Neural cell (in vitro differentiated cells): ENCODE data around the gene RNF182.

ENCODE experiments used
- EP300 ChIP-seq: fragments of 450-650 bp; conservative IDR thresholded peaks from 2 replicates; pipeline ENCODE4 v1.6.1; 2014; ENCODE audit warnings: antibody characterized with exemption, mild to moderate bottlenecking, moderate library complexity; ENCODE audit not compliant: poor library complexity, severe bottlenecking
- EZH2 ChIP-seq: fragments of 200-600, 300-800 bp; shearing (Covaris generic), sonication (generic); IDR thresholded peaks from 2 replicates; pipeline ENCODE4 v1.6.1; 2014; ENCODE audit warnings: antibody characterized with exemption, low read length, borderline replicate concordance, mild to moderate bottlenecking; ENCODE audit not compliant: insufficient read depth, poor library complexity, severe bottlenecking
- MXI1 ChIP-seq: fragments of 450-650 bp; conservative IDR thresholded peaks from 2 replicates; pipeline ENCODE4 v1.6.1; 2014; ENCODE audit warnings: antibody characterized with exemption, mild to moderate bottlenecking; ENCODE audit not compliant: poor library complexity, severe bottlenecking
- POLR2AphosphoS5 ChIP-seq: IDR thresholded peaks from 2 replicates; pipeline ENCODE4 v1.6.1; 2012
- RAD21 ChIP-seq: fragments of 450-650 bp; conservative IDR thresholded peaks from 2 replicates; pipeline ENCODE4 v1.6.1; 2014; ENCODE audit warnings: antibody characterized with exemption, mild to moderate bottlenecking, moderate library complexity
- SMC3 ChIP-seq: fragments of 450-650 bp; conservative IDR thresholded peaks from 2 replicates; pipeline ENCODE4 v1.6.1; 2014; ENCODE audit warnings: antibody characterized with exemption, mild to moderate bottlenecking, moderate library complexity; ENCODE audit not compliant: poor library complexity
- TAF1 ChIP-seq: IDR thresholded peaks from 2 replicates; pipeline ENCODE4 v1.6.1; 2012; ENCODE audit warnings: low read depth
- TF ChIP-seq, protein P1 (sequence below): fragments of 450-650 bp; IDR thresholded peaks from 2 replicates; pipeline ENCODE4 v1.5.1; 2014; ENCODE audit warnings: antibody characterized with exemption, mild to moderate bottlenecking, moderate library complexity; ENCODE audit not compliant: poor library complexity, severe bottlenecking
- TF ChIP-seq, protein P2 (sequence below): IDR thresholded peaks from 2 replicates; pipeline ENCODE4 v1.6.1; 2012; ENCODE audit warnings: borderline replicate concordance

DNA sequence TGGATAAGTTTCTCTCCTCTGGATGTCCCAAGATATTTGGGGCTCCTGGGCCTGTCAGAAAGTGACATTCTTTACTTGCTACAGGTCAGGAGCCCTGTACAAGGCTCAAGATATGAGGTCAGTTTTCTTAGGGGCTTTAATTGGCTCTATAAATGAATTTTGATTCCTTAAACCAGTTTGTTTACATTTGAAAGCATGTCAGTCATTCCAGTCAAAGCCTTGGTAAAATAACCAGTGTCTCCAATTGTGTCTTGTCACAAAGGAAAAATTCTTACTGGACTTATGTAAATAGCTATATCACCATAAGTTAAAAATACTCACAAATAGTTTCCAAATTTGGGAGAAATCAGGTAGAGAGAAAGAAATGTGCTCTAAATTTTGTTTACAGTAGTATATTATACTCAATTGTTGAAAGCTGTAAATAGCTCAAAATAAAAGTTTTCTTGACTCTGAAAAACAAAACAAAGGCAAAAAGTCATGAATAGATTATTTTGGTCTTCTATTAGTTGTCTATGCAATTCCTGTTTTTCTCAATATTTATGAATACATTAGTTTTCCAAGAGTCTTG is 22.9 kb downstream of the RNF182 start:
- TF ChIP-seq, protein P1, sequence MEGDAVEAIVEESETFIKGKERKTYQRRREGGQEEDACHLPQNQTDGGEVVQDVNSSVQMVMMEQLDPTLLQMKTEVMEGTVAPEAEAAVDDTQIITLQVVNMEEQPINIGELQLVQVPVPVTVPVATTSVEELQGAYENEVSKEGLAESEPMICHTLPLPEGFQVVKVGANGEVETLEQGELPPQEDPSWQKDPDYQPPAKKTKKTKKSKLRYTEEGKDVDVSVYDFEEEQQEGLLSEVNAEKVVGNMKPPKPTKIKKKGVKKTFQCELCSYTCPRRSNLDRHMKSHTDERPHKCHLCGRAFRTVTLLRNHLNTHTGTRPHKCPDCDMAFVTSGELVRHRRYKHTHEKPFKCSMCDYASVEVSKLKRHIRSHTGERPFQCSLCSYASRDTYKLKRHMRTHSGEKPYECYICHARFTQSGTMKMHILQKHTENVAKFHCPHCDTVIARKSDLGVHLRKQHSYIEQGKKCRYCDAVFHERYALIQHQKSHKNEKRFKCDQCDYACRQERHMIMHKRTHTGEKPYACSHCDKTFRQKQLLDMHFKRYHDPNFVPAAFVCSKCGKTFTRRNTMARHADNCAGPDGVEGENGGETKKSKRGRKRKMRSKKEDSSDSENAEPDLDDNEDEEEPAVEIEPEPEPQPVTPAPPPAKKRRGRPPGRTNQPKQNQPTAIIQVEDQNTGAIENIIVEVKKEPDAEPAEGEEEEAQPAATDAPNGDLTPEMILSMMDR, result no peak
- no peak for TF ChIP-seq RAD21
- no peak for TF ChIP-seq EZH2
- no peak for TF ChIP-seq POLR2AphosphoS5
- TF ChIP-seq, protein P2, sequence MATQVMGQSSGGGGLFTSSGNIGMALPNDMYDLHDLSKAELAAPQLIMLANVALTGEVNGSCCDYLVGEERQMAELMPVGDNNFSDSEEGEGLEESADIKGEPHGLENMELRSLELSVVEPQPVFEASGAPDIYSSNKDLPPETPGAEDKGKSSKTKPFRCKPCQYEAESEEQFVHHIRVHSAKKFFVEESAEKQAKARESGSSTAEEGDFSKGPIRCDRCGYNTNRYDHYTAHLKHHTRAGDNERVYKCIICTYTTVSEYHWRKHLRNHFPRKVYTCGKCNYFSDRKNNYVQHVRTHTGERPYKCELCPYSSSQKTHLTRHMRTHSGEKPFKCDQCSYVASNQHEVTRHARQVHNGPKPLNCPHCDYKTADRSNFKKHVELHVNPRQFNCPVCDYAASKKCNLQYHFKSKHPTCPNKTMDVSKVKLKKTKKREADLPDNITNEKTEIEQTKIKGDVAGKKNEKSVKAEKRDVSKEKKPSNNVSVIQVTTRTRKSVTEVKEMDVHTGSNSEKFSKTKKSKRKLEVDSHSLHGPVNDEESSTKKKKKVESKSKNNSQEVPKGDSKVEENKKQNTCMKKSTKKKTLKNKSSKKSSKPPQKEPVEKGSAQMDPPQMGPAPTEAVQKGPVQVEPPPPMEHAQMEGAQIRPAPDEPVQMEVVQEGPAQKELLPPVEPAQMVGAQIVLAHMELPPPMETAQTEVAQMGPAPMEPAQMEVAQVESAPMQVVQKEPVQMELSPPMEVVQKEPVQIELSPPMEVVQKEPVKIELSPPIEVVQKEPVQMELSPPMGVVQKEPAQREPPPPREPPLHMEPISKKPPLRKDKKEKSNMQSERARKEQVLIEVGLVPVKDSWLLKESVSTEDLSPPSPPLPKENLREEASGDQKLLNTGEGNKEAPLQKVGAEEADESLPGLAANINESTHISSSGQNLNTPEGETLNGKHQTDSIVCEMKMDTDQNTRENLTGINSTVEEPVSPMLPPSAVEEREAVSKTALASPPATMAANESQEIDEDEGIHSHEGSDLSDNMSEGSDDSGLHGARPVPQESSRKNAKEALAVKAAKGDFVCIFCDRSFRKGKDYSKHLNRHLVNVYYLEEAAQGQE, result no peak
- TF ChIP-seq SMC3, result no peak
- TF ChIP-seq TAF1, result no peak
- no peak for TF ChIP-seq MXI1
- TF ChIP-seq EP300, result no peak
